Breast epithelium (tissue), 3 donors: ENCODE measurements around the gene IQGAP2.

Source experiments
- CTCF ChIP-seq, 3 donors: fragments of 450-650 bp; IDR thresholded peaks; one replicate each; pipeline ENCODE4 v1.5.1; 2016 to 2017; ENCODE audit warnings: antibody characterized with exemption in 3 of 3, mild to moderate bottlenecking in 3 of 3, moderate library complexity in 3 of 3
- POLR2A ChIP-seq: fragments of 450-650 bp; IDR thresholded peaks from one replicate; pipeline ENCODE4 v1.6.1; 2016; ENCODE audit warnings: antibody characterized with exemption, mild to moderate bottlenecking, moderate library complexity
- POLR2AphosphoS5 ChIP-seq, 3 donors: sonication (generic); formaldehyde crosslinking; IDR thresholded peaks; one replicate each; pipeline ENCODE4 v1.6.1; 2017; ENCODE audit warnings: antibody characterized with exemption in 3 of 3

- no peak for TF ChIP-seq POLR2A
- no peak for TF ChIP-seq CTCF (IDR thresholded peaks at IDR 0.05)
- TF ChIP-seq POLR2AphosphoS5 (IDR thresholded peaks at IDR 0.05), result no peak
Measured at GRCh38 chr5:76366596-76366995, 36.5 kb upstream of the IQGAP2 start.
